ENCODE data around the gene TPRN.

TPRN gene

DNA sequence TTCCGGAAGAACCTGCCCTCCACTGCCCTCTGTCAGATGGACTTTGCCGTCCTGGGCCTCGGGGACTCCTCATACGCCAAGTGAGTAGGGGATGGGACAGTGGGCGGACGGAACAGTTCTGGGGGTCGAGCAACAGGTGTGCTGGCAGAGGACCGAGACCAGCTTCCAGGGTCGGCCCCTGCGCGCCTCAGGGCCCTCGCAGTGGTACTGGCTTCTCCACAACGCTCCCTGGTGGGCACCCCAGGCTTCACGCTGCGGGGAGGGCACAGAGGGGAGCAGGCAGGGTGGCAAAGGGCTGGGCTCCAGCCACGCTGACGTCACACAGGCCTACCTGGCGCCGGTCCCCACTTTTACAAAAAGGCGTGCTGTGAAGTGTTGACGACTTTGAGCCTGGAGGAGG is 12.0 kb upstream of the TPRN start:
- H3K36me3 ChIP-seq (ENCODE audit: insufficient read depth, low read length) = no peaks in the 10 kb centered on the region

DNA sequence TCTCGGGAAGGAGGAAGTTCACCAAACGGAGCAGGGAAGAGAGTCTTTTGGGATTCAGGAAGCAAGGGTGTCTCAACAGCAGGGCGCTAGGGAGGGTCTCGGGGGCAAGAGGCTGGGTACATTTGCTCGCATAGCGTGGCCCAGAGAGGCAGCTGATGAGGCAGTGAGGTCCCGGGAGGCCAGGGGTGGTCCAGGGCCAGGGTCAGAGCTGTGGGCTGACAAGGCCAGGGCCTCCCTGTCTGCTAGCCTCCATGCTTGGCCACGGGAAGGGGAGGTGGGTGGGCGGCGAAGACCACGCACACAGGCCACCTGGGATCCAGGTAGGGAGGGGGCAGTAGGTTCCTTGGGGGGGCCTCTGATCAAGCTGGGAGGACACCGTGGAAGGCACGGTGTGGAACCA is 11.0 kb upstream of the TPRN start:
- no peak overlapping the region for H3K9ac ChIP-seq (ENCODE audit: low read length)
- no peaks in the 10 kb centered on the region for H3K27me3 ChIP-seq (ENCODE audit: control insufficient read depth in 1 of 2, insufficient read depth in 2 of 2, low read length in 2 of 2)
- no peaks in the 10 kb centered on the region for H3K9me3 ChIP-seq (ENCODE audit: low read length)
- no peak overlapping the region for H3K27ac ChIP-seq (ENCODE audit: low read depth, low read length)
- H3K36me3 ChIP-seq (ENCODE audit: insufficient read depth, low read length) = no peaks in the 10 kb centered on the region
- H3K4me3 ChIP-seq (ENCODE audit: low read depth in 1 of 2, low read length in 2 of 2) = no peak overlapping the region
- peaks cover 5% of the 10 kb centered on the region for H3K4me1 ChIP-seq (ENCODE audit: insufficient read depth, low read length)

More for the DNA sequence above, 12.0 kb upstream of the TPRN start:
- H3K4me3 ChIP-seq (ENCODE audit: low read depth in 1 of 2, low read length in 2 of 2) = no peak overlapping the region
- no peak overlapping the region for H3K9ac ChIP-seq (ENCODE audit: low read length)
- no peak overlapping the region for H3K27ac ChIP-seq (ENCODE audit: low read depth, low read length)
- no peaks in the 10 kb centered on the region for H3K9me3 ChIP-seq (ENCODE audit: low read length)
- H3K27me3 ChIP-seq (ENCODE audit: control insufficient read depth in 1 of 2, insufficient read depth in 2 of 2, low read length in 2 of 2) = no peaks in the 10 kb centered on the region
- H3K4me1 ChIP-seq (ENCODE audit: insufficient read depth, low read length) = no peaks in the 10 kb centered on the region

DNA sequence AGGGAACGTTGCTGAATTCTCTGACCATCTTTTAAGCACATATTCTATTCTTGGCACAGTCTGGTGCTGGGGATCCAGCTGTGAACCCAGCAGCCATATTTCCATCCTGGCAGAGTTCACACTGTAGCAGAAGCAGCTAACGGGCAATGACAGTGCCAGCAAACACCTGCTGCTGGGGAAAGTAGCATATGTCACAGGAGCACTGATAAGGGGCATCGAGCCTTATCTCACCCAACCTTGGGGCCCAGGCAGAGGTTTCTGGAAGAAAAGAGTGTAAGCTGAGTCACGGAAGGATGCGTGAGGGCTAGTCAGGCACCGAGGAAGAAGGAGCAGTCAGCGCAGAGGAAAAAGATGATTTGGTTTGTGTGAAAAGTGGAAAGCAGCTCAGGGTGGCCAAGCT is 6.1 kb upstream of the TPRN start:
- Histone ChIP-seq H3K27me3 (ENCODE audit: control insufficient read depth in 1 of 2, insufficient read depth in 2 of 2, low read length in 2 of 2) (no peaks in the 10 kb centered on the region), H3K4me3 (ENCODE audit: low read depth in 1 of 2, low read length in 2 of 2) (peak overlapping the region in 1 of 2 donors; percentile 97), H3K9ac (ENCODE audit: low read length) (no peak overlapping the region), H3K27ac (ENCODE audit: low read depth, low read length) (no peak overlapping the region), H3K4me1 (ENCODE audit: insufficient read depth, low read length) (peaks cover 40% of the 10 kb centered on the region), H3K9me3 (ENCODE audit: low read length) (no peaks in the 10 kb centered on the region), H3K36me3 (ENCODE audit: insufficient read depth, low read length) (no peaks in the 10 kb centered on the region)

DNA sequence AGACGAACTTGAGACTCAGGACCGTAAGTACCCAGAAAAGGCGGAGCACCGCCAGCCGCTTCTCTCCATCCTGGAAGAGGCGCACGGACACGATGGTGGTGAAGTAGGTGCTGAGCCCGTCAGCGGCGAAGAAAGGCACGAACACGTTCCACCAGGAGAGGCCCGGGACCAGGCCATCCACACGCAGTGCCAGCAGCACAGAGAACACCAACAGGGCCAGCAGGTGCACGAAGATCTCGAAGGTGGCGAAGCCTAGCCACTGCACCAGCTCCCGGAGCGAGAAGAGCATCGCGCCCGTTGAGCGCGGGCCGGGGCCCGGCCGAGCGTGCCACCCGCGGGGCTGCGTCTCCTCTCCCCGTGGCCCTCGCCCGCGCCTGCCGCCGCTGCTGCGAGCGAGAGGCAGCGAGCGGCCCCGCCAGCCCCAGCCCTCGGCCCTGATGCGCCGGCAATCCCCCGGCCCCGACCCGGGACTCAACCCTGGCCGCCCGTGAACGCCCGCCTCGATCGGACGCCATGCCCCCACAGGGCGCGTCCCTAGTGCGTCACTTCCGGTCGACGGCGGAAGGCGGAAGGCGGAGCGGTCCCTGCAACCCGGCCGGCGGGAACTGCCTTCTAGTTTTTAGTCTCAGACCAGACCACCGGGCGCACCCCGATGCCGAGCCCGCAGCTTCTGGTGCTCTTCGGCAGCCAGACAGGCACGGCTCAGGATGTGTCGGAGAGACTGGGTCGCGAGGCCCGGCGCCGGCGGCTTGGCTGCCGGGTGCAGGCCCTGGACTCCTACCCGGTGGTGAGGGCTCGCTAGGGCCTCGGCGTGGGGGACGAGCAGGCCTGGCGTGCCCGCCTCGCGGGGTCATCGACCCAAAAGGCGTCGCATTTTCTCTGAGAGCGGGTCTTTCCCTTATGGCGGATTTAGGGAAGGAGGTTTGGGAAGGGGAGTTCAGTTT is 4.9 kb upstream of the TPRN start, which contains the start of the genes NDOR1 and TMEM203:
Gene NDOR1, plus strand, starts transcription at position 575 of the 944 bp plus-strand sequence. Its CDS starts 78 bp downstream, at position 653.
Gene TMEM203, minus strand, starts transcription at position 523 of the 944 bp plus-strand sequence. Its CDS starts 234 bp downstream, at position 289.
- H3K4me3 ChIP-seq (ENCODE audit: low read depth in 1 of 2, low read length in 2 of 2) = peak within 1 kb of the TSS; percentile 56 to 97
- H3K36me3 ChIP-seq (ENCODE audit: insufficient read depth, low read length) = no peaks in the 10 kb centered on the region
- H3K4me1 ChIP-seq (ENCODE audit: insufficient read depth, low read length) = peaks cover 46% of the 10 kb centered on the region
- peak within 1 kb of the TSS; percentile 90 for H3K9ac ChIP-seq (ENCODE audit: low read length)
- peak within 1 kb of the TSS; percentile 59 for H3K27ac ChIP-seq (ENCODE audit: low read depth, low read length)
- no peaks in the 10 kb centered on the region for H3K9me3 ChIP-seq (ENCODE audit: low read length)
- no peaks in the 10 kb centered on the region for H3K27me3 ChIP-seq (ENCODE audit: control insufficient read depth in 1 of 2, insufficient read depth in 2 of 2, low read length in 2 of 2)

DNA sequence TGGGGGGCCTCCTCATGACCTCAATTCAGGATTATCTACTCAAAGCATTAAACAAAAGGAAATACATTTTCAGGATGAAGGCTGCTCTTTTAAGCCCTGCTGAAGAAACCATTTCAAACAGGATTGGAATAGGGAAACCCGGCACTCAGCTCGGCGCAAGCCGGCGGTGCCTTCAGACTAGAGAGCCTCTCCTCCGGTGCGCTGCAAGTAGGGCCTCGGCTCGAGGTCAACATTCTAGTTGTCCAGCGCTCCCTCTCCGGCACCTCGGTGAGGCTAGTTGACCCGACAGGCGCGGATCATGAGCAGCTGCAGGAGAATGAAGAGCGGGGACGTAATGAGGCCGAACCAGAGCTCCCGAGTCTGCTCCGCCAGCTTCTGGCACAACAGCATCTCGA is 4.2 kb upstream of the TPRN start:
- Histone ChIP-seq H3K27ac (ENCODE audit: low read depth, low read length) (peak overlapping the region; percentile 59), H3K9me3 (ENCODE audit: low read length) (no peaks in the 10 kb centered on the region), H3K4me1 (ENCODE audit: insufficient read depth, low read length) (peaks cover 46% of the 10 kb centered on the region)

DNA sequence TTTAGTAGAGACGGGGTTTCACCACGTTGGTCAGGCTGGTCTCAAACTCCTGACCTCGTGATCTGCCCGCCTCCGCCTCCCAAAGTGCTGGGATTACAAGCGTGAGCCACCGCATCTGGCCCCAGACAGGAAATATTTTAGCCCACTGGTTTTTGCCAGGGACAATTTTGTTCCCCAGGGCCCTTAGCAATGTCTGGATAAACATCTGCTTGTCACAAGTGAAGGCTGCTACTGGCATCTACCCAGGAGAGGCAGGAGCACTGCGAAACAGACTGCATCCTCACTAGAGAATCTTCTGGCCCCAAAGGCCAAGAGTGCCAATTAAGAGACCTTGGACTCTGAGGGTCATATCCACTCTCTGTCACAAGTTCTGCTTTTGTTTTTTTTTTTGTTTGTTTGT is 2.4 kb upstream of the TPRN start:
- no peak overlapping the region for H3K4me3 ChIP-seq (ENCODE audit: low read depth in 1 of 2, low read length in 2 of 2)
- H3K9me3 ChIP-seq (ENCODE audit: low read length) = no peaks in the 10 kb centered on the region
- H3K27me3 ChIP-seq (ENCODE audit: control insufficient read depth in 1 of 2, insufficient read depth in 2 of 2, low read length in 2 of 2) = no peaks in the 10 kb centered on the region
- H3K36me3 ChIP-seq (ENCODE audit: insufficient read depth, low read length) = no peaks in the 10 kb centered on the region
- H3K4me1 ChIP-seq (ENCODE audit: insufficient read depth, low read length) = peaks cover 63% of the 10 kb centered on the region
- no peak overlapping the region for H3K27ac ChIP-seq (ENCODE audit: low read depth, low read length)
- H3K9ac ChIP-seq (ENCODE audit: low read length) = no peak overlapping the region

More for the DNA sequence above, 4.2 kb upstream of the TPRN start:
- Histone ChIP-seq H3K36me3 (ENCODE audit: insufficient read depth, low read length) (no peaks in the 10 kb centered on the region), H3K27me3 (ENCODE audit: control insufficient read depth in 1 of 2, insufficient read depth in 2 of 2, low read length in 2 of 2) (no peaks in the 10 kb centered on the region), H3K4me3 (ENCODE audit: low read depth in 1 of 2, low read length in 2 of 2) (peak overlapping the region; percentile 56 to 97), H3K9ac (ENCODE audit: low read length) (peak overlapping the region; percentile 76)

DNA sequence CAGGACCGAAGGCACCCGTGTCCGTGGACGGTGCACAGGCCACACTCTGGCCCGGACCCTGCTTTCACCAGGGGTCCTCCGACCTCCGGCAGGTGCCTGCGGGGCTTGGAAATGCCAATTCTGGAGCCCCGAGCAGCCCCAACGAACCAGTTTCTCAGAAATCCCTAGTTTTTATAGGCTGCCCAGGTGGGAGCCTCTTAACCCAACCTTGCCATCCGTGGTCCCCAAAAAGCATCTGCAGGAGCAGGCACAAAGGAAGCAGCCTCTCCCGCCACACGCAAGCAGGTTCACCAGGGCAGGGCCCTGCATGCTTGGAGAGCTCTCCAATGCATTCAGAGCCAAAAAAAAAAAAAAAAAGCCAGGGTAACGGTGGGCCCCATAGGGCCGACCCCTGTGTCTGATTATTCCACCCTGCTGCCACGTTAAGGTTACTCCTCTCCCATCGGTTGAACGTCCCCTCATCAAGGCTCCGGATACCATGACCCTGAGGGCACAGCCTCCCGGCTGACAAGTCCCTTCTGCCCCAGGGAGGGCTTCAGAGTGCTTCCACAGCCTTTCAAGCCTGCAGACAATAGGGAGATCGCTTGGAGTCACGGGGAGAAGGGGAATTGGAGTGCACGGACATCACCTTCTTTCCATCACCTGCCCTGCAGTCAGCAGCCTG is 796 bp upstream of the TPRN start:
- Histone ChIP-seq H3K9ac (ENCODE audit: low read length) (no peak overlapping the region), H3K27me3 (ENCODE audit: control insufficient read depth in 1 of 2, insufficient read depth in 2 of 2, low read length in 2 of 2) (no peaks in the 10 kb centered on the region), H3K4me1 (ENCODE audit: insufficient read depth, low read length) (peaks cover 57% of the 10 kb centered on the region), H3K9me3 (ENCODE audit: low read length) (no peaks in the 10 kb centered on the region), H3K27ac (ENCODE audit: low read depth, low read length) (peak overlapping the region; percentile 73), H3K4me3 (ENCODE audit: low read depth in 1 of 2, low read length in 2 of 2) (peak overlapping the region; percentile 47 to 72), H3K36me3 (ENCODE audit: insufficient read depth, low read length) (no peaks in the 10 kb centered on the region)

DNA sequence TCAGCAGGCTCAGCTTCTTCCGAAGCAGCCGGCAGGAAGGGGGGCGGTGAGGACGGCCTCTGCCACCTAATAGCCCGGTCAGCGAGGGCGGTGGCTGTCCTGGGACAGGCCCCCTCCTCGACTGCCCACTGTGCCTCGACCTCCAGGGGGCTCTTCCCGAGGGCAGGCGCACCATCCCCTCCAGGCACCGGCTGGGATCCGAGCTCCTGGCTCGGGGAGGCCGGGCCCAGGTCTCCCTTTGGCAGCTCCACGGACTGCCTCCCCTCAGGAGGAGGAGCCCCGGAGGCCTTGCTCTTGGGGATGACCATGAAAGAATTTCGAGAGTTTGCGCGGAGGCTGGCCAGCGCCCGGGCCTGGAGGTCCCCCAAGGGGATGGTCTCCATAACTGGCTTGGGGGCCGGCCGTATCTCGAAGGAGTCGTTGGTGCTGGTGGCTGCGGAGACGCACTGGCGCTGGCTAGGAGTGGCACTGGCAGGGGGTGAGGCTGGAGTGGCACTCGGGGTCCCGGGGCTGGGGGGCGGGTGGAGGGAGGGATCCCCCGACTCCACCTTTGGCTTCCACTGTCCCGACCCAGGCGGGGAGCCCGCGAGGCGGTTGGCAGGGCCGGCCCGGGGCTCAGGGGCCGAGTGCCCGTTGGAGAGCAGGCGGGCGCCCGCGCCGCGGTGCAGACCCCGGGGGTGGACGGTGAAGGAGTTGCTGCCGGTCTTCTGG is 975 bp downstream of the TPRN start:
- Histone ChIP-seq H3K27ac (ENCODE audit: low read depth, low read length) (no peak overlapping the region), H3K9me3 (ENCODE audit: low read length) (no peaks in the 10 kb centered on the region), H3K4me1 (ENCODE audit: insufficient read depth, low read length) (peaks cover 47% of the 10 kb centered on the region), H3K9ac (ENCODE audit: low read length) (no peak overlapping the region), H3K4me3 (ENCODE audit: low read depth in 1 of 2, low read length in 2 of 2) (peak overlapping the region in 1 of 2 donors; percentile 20), H3K27me3 (ENCODE audit: control insufficient read depth in 1 of 2, insufficient read depth in 2 of 2, low read length in 2 of 2) (no peaks in the 10 kb centered on the region), H3K36me3 (ENCODE audit: insufficient read depth, low read length) (no peaks in the 10 kb centered on the region)

DNA sequence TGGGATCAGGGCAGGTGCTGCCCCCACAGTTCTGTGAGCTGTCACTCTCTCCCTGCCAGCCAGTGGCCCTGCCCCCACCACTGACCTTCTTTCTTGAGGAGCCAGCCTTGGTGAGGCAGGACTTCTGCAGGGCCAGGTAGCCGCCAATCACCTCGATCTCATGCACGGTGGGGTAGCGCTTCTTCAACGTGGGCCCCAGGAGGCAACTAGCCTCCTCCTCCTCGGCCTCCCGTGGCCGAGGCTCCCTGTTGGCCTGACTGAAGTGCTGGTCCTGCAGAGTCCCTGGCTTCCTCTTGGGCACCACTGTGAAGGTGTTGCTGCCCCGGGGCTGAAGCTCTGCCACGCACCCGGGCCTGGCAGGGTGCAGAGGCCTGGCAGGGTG is 1.6 kb downstream of the TPRN start:
- H3K27ac ChIP-seq (ENCODE audit: low read depth, low read length) = no peak overlapping the region
- no peaks in the 10 kb centered on the region for H3K27me3 ChIP-seq (ENCODE audit: control insufficient read depth in 1 of 2, insufficient read depth in 2 of 2, low read length in 2 of 2)
- peak overlapping the region in 1 of 2 donors; percentile 20 for H3K4me3 ChIP-seq (ENCODE audit: low read depth in 1 of 2, low read length in 2 of 2)
- H3K36me3 ChIP-seq (ENCODE audit: insufficient read depth, low read length) = no peaks in the 10 kb centered on the region
- no peaks in the 10 kb centered on the region for H3K9me3 ChIP-seq (ENCODE audit: low read length)
- peaks cover 41% of the 10 kb centered on the region for H3K4me1 ChIP-seq (ENCODE audit: insufficient read depth, low read length)
- H3K9ac ChIP-seq (ENCODE audit: low read length) = no peak overlapping the region

DNA sequence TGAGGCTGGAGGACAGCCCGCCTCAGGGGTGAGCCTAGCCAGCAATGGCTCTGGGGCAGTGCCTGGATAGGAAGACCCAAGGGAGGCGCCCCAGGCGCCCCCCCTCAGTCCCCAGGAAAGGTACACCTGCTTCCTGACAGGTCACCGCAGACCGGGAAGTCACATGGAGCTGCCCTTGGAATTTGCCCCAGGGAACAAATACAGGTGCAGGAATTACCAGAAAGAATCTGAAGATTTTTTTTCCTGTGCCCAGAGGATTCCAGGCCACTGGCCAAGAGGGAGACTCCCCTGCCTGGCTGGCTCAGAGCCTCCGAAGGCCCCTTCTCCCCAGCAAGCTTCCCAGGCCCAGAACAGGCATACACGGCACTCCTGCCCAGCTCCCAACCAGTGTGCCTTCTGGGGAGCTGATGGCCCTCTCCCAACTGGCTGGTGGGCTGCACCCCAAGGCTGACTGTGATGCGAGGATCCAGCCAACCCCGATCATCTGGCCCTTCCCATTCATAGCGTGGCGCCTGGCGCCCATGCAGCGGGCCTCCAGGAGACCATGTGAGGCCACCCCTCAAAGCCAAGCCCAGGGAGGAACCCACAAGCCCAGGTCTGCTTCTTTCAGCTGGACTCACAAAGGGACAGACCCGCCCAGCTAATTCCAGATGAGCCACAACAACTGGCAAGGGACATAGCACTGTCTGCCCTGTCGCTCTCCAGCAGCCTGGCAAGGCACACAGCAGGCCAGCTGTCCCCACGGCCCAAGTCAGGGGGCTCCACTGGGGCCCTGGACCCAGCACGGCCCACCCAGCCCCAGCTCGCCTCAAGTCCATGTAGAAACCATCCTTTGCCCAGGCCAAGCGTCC is 2.3 kb downstream of the TPRN start:
- H3K9me3 ChIP-seq (ENCODE audit: low read length) = no peaks in the 10 kb centered on the region
- H3K4me1 ChIP-seq (ENCODE audit: insufficient read depth, low read length) = peaks cover 34% of the 10 kb centered on the region
- H3K4me3 ChIP-seq (ENCODE audit: low read depth in 1 of 2, low read length in 2 of 2) = no peak overlapping the region
- no peaks in the 10 kb centered on the region for H3K36me3 ChIP-seq (ENCODE audit: insufficient read depth, low read length)
- no peaks in the 10 kb centered on the region for H3K27me3 ChIP-seq (ENCODE audit: control insufficient read depth in 1 of 2, insufficient read depth in 2 of 2, low read length in 2 of 2)
- no peak overlapping the region for H3K27ac ChIP-seq (ENCODE audit: low read depth, low read length)
- no peak overlapping the region for H3K9ac ChIP-seq (ENCODE audit: low read length)

Measured in muscle layer of colon (tissue), 2 donors.